ENCODE results near the gene SPDYE1. TPM values are rescaled to one million over a fixed set of nuclear protein-coding genes. Genes with fewer than 3 reads are reported as not detected.
A peak's percentile ranks its signal among the peaks of the same experiment; 100 is the strongest.
"Not testable (repeated sequence)": the region's sequence is repeated elsewhere in the genome, so short reads cannot be mapped to it uniquely, and the experiment has no call there.

Gene SPDYE1
- total and polyA plus RNA-seq, 2 donors (not counting 1 experiment from before 2014, with no cell fraction given) = under 0.01 TPM; not detected in 1

GRCh38 chr7:44038553-44038952, 40.9 kb downstream of the SPDYE1 start:
- not testable (repeated sequence) for H3K36me3 ChIP-seq (ENCODE audit: control insufficient read depth, insufficient read depth, low read length); H3K27me3 ChIP-seq (ENCODE audit: control insufficient read depth, insufficient read depth, low read length); H3K27ac ChIP-seq (ENCODE audit: insufficient read depth, low read length); H3K4me1 ChIP-seq (ENCODE audit: control insufficient read depth, extremely low read depth, insufficient read depth, low read length); H2AFZ ChIP-seq (ENCODE audit: low read length); H3K9me3 ChIP-seq (ENCODE audit: control insufficient read depth, insufficient read depth, low read depth, low read length); DNase-seq (ENCODE audit: low read depth in 2 of 2); H3K4me2 ChIP-seq (ENCODE audit: extremely low read depth, insufficient read depth, low read length); H4K20me1 ChIP-seq (ENCODE audit: control insufficient read depth, extremely low read depth, insufficient read depth, low read length); H3K9ac ChIP-seq (ENCODE audit: insufficient read depth, low read length); H3K79me2 ChIP-seq (ENCODE audit: control insufficient read depth, insufficient read depth, low read length); H3K4me3 ChIP-seq (replicated peaks in 1 of 4; ENCODE audit: control extremely low read depth in 1 of 4, insufficient read depth in 1 of 4, low read depth in 3 of 4, low read length in 4 of 4)

DNA sequence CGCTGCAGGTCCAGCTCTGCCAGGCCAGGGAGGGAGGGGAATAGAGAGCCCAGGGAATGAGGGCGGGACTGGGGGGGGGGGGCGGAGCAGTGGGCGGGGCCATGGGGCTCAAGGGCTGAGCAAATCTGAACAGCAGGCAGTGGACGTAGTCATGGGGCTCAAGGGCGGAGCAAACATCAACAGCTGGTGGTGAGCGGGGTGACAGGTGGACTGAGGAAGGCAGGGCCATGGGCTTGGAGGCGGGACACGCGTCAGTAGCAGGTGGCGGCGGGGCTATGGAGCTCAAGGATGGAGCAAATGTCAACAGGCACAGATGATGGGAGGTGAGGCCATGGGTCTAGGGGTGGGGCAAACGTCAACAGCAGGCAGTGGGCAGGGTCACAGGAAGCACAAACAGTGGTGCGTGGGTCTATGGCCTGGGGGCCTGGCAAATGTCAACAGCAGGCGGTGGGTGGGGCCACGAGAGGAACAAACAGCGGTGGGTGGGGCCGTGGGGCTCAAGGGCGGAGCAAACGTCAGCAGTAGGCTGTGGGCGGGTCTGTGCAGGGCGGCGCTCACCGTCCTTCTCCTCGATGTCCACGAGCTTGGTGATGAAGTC, 41.4 kb downstream of the SPDYE1 start:
- not testable (repeated sequence) for H3K4me1 ChIP-seq (ENCODE audit: control insufficient read depth, extremely low read depth, insufficient read depth, low read length); H3K27ac ChIP-seq (ENCODE audit: insufficient read depth, low read length); H3K9ac ChIP-seq (ENCODE audit: insufficient read depth, low read length); H3K27me3 ChIP-seq (ENCODE audit: control insufficient read depth, insufficient read depth, low read length); H3K9me3 ChIP-seq (ENCODE audit: control insufficient read depth, insufficient read depth, low read depth, low read length); H3K36me3 ChIP-seq (ENCODE audit: control insufficient read depth, insufficient read depth, low read length); H4K20me1 ChIP-seq (ENCODE audit: control insufficient read depth, extremely low read depth, insufficient read depth, low read length); H3K79me2 ChIP-seq (ENCODE audit: control insufficient read depth, insufficient read depth, low read length)
- peak; percentile 25 to 27 for DNase-seq (ENCODE audit: low read depth in 2 of 2)
- Histone ChIP-seq H3K4me2 (ENCODE audit: extremely low read depth, insufficient read depth, low read length) (peak overlapping the region; percentile 68), H2AFZ (ENCODE audit: low read length) (peak overlapping the region; percentile 59), H3K4me3 (replicated peaks in 1 of 4; ENCODE audit: control extremely low read depth in 1 of 4, insufficient read depth in 1 of 4, low read depth in 3 of 4, low read length in 4 of 4) (peak overlapping the region in 1 of 4 experiments; percentile 40)

GRCh38 chr7:44039800-44040492, 42.2 kb downstream of the SPDYE1 start:
- H3K4me3 ChIP-seq (replicated peaks in 1 of 4; ENCODE audit: control extremely low read depth in 1 of 4, insufficient read depth in 1 of 4, low read depth in 3 of 4, low read length in 4 of 4); H3K9ac ChIP-seq (ENCODE audit: insufficient read depth, low read length); H3K36me3 ChIP-seq (ENCODE audit: control insufficient read depth, insufficient read depth, low read length); H3K4me2 ChIP-seq (ENCODE audit: extremely low read depth, insufficient read depth, low read length); DNase-seq (ENCODE audit: low read depth in 2 of 2); H3K79me2 ChIP-seq (ENCODE audit: control insufficient read depth, insufficient read depth, low read length); H3K27ac ChIP-seq (ENCODE audit: insufficient read depth, low read length); H4K20me1 ChIP-seq (ENCODE audit: control insufficient read depth, extremely low read depth, insufficient read depth, low read length); H3K27me3 ChIP-seq (ENCODE audit: control insufficient read depth, insufficient read depth, low read length); H3K4me1 ChIP-seq (ENCODE audit: control insufficient read depth, extremely low read depth, insufficient read depth, low read length); H2AFZ ChIP-seq (ENCODE audit: low read length); H3K9me3 ChIP-seq (ENCODE audit: control insufficient read depth, insufficient read depth, low read depth, low read length): not testable (repeated sequence)

DNA sequence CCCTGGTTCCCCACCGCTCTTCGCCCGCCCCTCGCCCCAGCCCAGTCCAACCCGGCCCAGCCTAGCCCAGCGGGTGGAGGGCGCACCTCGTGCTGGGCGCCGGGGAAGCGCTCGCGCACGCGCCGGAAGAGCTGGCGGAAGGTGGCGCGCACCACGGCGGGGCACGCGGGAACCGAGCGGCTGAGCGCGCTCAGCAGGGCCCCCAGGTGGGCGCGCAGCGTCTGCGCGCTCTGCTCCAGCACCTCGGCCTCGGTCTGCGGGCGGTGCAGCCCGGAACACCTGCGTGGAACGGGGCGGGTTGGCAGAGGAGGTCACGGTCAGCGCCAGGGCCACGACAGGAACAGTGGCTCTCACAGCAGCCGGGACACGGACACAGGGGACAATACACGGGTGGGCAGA, 42.8 kb downstream of the SPDYE1 start:
- not testable (repeated sequence) for H3K27me3 ChIP-seq (ENCODE audit: control insufficient read depth, insufficient read depth, low read length); H3K27ac ChIP-seq (ENCODE audit: insufficient read depth, low read length); H3K9ac ChIP-seq (ENCODE audit: insufficient read depth, low read length); H3K79me2 ChIP-seq (ENCODE audit: control insufficient read depth, insufficient read depth, low read length); H3K9me3 ChIP-seq (ENCODE audit: control insufficient read depth, insufficient read depth, low read depth, low read length); H3K4me3 ChIP-seq (replicated peaks in 1 of 4; ENCODE audit: control extremely low read depth in 1 of 4, insufficient read depth in 1 of 4, low read depth in 3 of 4, low read length in 4 of 4); DNase-seq (ENCODE audit: low read depth in 2 of 2); H3K36me3 ChIP-seq (ENCODE audit: control insufficient read depth, insufficient read depth, low read length); H4K20me1 ChIP-seq (ENCODE audit: control insufficient read depth, extremely low read depth, insufficient read depth, low read length); H2AFZ ChIP-seq (ENCODE audit: low read length); H3K4me1 ChIP-seq (ENCODE audit: control insufficient read depth, extremely low read depth, insufficient read depth, low read length)
- H3K4me2 ChIP-seq (ENCODE audit: extremely low read depth, insufficient read depth, low read length) = peak overlapping the region; percentile 25

- peaks cover 4% of the 10 kb centered on the region for H3K4me1 ChIP-seq (ENCODE audit: control insufficient read depth, extremely low read depth, insufficient read depth, low read length)
- H3K79me2 ChIP-seq (ENCODE audit: control insufficient read depth, insufficient read depth, low read length) = peaks cover 26% of the 10 kb centered on the region
- no peak overlapping the region for H3K4me2 ChIP-seq (ENCODE audit: extremely low read depth, insufficient read depth, low read length)
- no peak overlapping the region for H2AFZ ChIP-seq (ENCODE audit: low read length)
- H3K9me3 ChIP-seq (ENCODE audit: control insufficient read depth, insufficient read depth, low read depth, low read length) = no peaks in the 10 kb centered on the region
- DNase-seq (ENCODE audit: low read depth in 2 of 2) = no peak
- H3K27ac ChIP-seq (ENCODE audit: insufficient read depth, low read length) = no peak overlapping the region
- no peak overlapping the region for H3K9ac ChIP-seq (ENCODE audit: insufficient read depth, low read length)
- peaks cover 5% of the 10 kb centered on the region for H3K36me3 ChIP-seq (ENCODE audit: control insufficient read depth, insufficient read depth, low read length)
- no peaks in the 10 kb centered on the region for H3K27me3 ChIP-seq (ENCODE audit: control insufficient read depth, insufficient read depth, low read length)
- H4K20me1 ChIP-seq (ENCODE audit: control insufficient read depth, extremely low read depth, insufficient read depth, low read length) = no peaks in the 10 kb centered on the region
- H3K4me3 ChIP-seq (replicated peaks in 1 of 4; ENCODE audit: control extremely low read depth in 1 of 4, insufficient read depth in 1 of 4, low read depth in 3 of 4, low read length in 4 of 4) = no peak overlapping the region
- no peak for TF ChIP-seq EZH2 (IDR thresholded peaks at IDR 0.05; ENCODE audit: low read length, missing control alignments)
- no peak for TF ChIP-seq CTCF (conservative IDR thresholded peaks at IDR 0.05 in 1 of 2, IDR thresholded peaks at IDR 0.05 in 1 of 2; ENCODE audit: low read depth in 1 of 2, low read length in 2 of 2)
Observed at GRCh38 chr7:44042221-44042620, 44.5 kb downstream of the SPDYE1 start.

Data from fibroblast of lung (primary cell).